Anterior cingulate cortex (tissue), 58 donors: ENCODE results near the gene CHP2.
"Not testable (repeated sequence)": the region's sequence is repeated elsewhere in the genome, so short reads cannot be mapped to it uniquely, and the experiment has no call there.

Source experiments
- DNase-seq, 58 donors: peaks; one replicate each; lab custom pipeline; 2025; lab: John Stamatoyannopoulos, UW

CHP2 gene

GRCh38 chr16:23742766-23743165, 12.1 kb upstream of the CHP2 start:
- DNase-seq, result no peak

- no peak for DNase-seq
Measured at GRCh38 chr16:23745263-23745662, 9.6 kb upstream of the CHP2 start.

- no peak for DNase-seq
Measured at GRCh38 chr16:23748630-23749029, 6.2 kb upstream of the CHP2 start.

- DNase-seq, result not testable (repeated sequence)
Measured at GRCh38 chr16:23751053-23751452, 3.8 kb upstream of the CHP2 start.

- no peak for DNase-seq
Measured at GRCh38 chr16:23753908-23754593, 775 bp upstream of the CHP2 start.

GRCh38 chr16:23755484-23755809, 621 bp downstream of the CHP2 start:
- no peak for DNase-seq

GRCh38 chr16:23757116-23757515, 2.3 kb downstream of the CHP2 start:
- no peak for DNase-seq

GRCh38 chr16:23757937-23758619, 3.3 kb downstream of the CHP2 start:
- DNase-seq, result no peak

- no peak for DNase-seq
Measured at GRCh38 chr16:23765933-23766332, 11.1 kb downstream of the CHP2 start.

GRCh38 chr16:23768581-23768980, 13.8 kb downstream of the CHP2 start:
- no peak for DNase-seq

- no peak for DNase-seq
Measured at GRCh38 chr16:23771027-23771426, 16.2 kb downstream of the CHP2 start.

- DNase-seq, result no peak
Measured at GRCh38 chr16:23771642-23772041, 16.8 kb downstream of the CHP2 start.

- DNase-seq, result no peak
Measured at GRCh38 chr16:23773339-23773738, 18.5 kb downstream of the CHP2 start.

GRCh38 chr16:23781176-23781575, 26.4 kb downstream of the CHP2 start:
- no peak for DNase-seq

GRCh38 chr16:23784811-23785447, 30.1 kb downstream of the CHP2 start:
- no peak for DNase-seq

GRCh38 chr16:23785842-23786241, 31.0 kb downstream of the CHP2 start:
- no peak for DNase-seq

- DNase-seq, result no peak
Measured at GRCh38 chr16:23786964-23787561, 32.2 kb downstream of the CHP2 start.

- DNase-seq, result no peak
Measured at GRCh38 chr16:23788685-23789084, 33.9 kb downstream of the CHP2 start.

GRCh38 chr16:23795378-23795777, 40.6 kb downstream of the CHP2 start:
- DNase-seq, result no peak

GRCh38 chr16:23796941-23797340, 42.1 kb downstream of the CHP2 start:
- no peak for DNase-seq

GRCh38 chr16:23801378-23801777, 46.6 kb downstream of the CHP2 start:
- DNase-seq, result peak in 51 of 58 donors; percentile 6 to 83 (median 51)

- no peak for DNase-seq
Measured at GRCh38 chr16:23802776-23803175, 48.0 kb downstream of the CHP2 start.
